Thoracic aorta (tissue), 2 donors: ENCODE results near the gene FGGY. TPM values are rescaled to one million over a fixed set of nuclear protein-coding genes. Genes with fewer than 3 reads are reported as not detected.
A peak's percentile ranks its signal among the peaks of the same experiment; 100 is the strongest.

ENCODE experiments used
- ATAC-seq: fragments of 150-250 bp; one replicate; pipeline ENCODE4 v1.8.0; 2017; ENCODE audit warnings: low read depth; ENCODE audit not compliant: insufficient number of reproducible peaks, low FRiP score
- DNase-seq: peaks from one replicate; pipeline ENCODE4 v3.0.0-alpha.2; 2020; ENCODE audit warnings: low spot score
- H3K27ac ChIP-seq, 2 donors: fragments of 200-600 bp; sonication (generic); 1 replicate in 1 of 2; 2 replicates in 1 of 2; pipeline ENCODE4 v1.5.1; 2016; ENCODE audit warnings: mild to moderate bottlenecking in 2 of 2, moderate library complexity in 2 of 2
- H3K27me3 ChIP-seq: fragments of 200-600 bp; sonication (generic); replicated peaks from 2 replicates; pipeline ENCODE4 v1.6.0; 2016; ENCODE audit warnings: mild to moderate bottlenecking; ENCODE audit not compliant: insufficient read depth
- H3K36me3 ChIP-seq: fragments of 200-600 bp; sonication (generic); one replicate; pipeline ENCODE4 v1.5.1; 2016
- H3K4me1 ChIP-seq, 2 donors: fragments of 200-600 bp; sonication (generic); 1 replicate in 1 of 2; 2 replicates in 1 of 2; pipeline versions ENCODE4 v1.5.1 to v1.6.0; 2016; ENCODE audit warnings: low read depth in 2 of 2, mild to moderate bottlenecking in 1 of 2; ENCODE audit not compliant: control insufficient read depth in 1 of 2
- H3K4me3 ChIP-seq: fragments of 200-600 bp; sonication (generic); 2 replicates; pipeline ENCODE4 v1.5.1; 2016; ENCODE audit warnings: mild to moderate bottlenecking
- H3K9me3 ChIP-seq: fragments of 200-600 bp; sonication (generic); 2 replicates; pipeline ENCODE4 v1.5.1; 2016
- total RNA-seq, 2 donors: library from RNA; depleted of rRNA; stranded (reverse); fragments of >200 nt; gene quantifications; one replicate each; pipeline versions ENCODE4 v1.1.0 to v1.2.3, GENCODE V29; 2016
- TF ChIP-seq, protein P1 (sequence below): fragments of 200-600 bp; sonication (generic); IDR thresholded peaks from one replicate; pipeline ENCODE4 v1.5.1; 2019; ENCODE audit warnings: antibody characterized with exemption

FGGY gene
- total RNA-seq, 2 donors from 2014 or later: 6.5 to 9.9 TPM

- no peak for DNase-seq
- no peaks in the 10 kb centered on the region for H3K27me3 ChIP-seq
- H3K36me3 ChIP-seq: no peaks in the 10 kb centered on the region
- peaks cover 0 to 12% of the 10 kb centered on the region in 2 donors for H3K4me1 ChIP-seq
- H3K9me3 ChIP-seq: no peaks in the 10 kb centered on the region
- TF ChIP-seq, protein P1, sequence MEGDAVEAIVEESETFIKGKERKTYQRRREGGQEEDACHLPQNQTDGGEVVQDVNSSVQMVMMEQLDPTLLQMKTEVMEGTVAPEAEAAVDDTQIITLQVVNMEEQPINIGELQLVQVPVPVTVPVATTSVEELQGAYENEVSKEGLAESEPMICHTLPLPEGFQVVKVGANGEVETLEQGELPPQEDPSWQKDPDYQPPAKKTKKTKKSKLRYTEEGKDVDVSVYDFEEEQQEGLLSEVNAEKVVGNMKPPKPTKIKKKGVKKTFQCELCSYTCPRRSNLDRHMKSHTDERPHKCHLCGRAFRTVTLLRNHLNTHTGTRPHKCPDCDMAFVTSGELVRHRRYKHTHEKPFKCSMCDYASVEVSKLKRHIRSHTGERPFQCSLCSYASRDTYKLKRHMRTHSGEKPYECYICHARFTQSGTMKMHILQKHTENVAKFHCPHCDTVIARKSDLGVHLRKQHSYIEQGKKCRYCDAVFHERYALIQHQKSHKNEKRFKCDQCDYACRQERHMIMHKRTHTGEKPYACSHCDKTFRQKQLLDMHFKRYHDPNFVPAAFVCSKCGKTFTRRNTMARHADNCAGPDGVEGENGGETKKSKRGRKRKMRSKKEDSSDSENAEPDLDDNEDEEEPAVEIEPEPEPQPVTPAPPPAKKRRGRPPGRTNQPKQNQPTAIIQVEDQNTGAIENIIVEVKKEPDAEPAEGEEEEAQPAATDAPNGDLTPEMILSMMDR: no peak
- no peak overlapping the region for H3K27ac ChIP-seq
- no peak for ATAC-seq
- no peak overlapping the region for H3K4me3 ChIP-seq
These were observed 297.2 kb downstream of the FGGY start for GRCh38 chr1:59593798-59594790.

- peaks cover 0 to 12% of the 10 kb centered on the region in 2 donors for H3K4me1 ChIP-seq
- ATAC-seq: no peak
These were observed 298.9 kb downstream of the FGGY start for GRCh38 chr1:59595774-59596173.

GRCh38 chr1:59596432-59596831 is 299.5 kb downstream of the FGGY start:
- no peaks in the 10 kb centered on the region for H3K9me3 ChIP-seq
- ATAC-seq (no peak), DNase-seq (no peak)
- H3K27ac ChIP-seq: peak overlapping the region in 1 of 2 donors; percentile 28
- H3K36me3 ChIP-seq: no peaks in the 10 kb centered on the region
- TF ChIP-seq, protein P1: no peak
- H3K27me3 ChIP-seq: no peaks in the 10 kb centered on the region
- no peak overlapping the region for H3K4me3 ChIP-seq
- peaks cover 0 to 12% of the 10 kb centered on the region in 2 donors for H3K4me1 ChIP-seq

More at GRCh38 chr1:59595774-59596173, 298.9 kb downstream of the FGGY start:
- no peaks in the 10 kb centered on the region for H3K36me3 ChIP-seq
- no peak for DNase-seq
- no peak overlapping the region for H3K4me3 ChIP-seq
- no peaks in the 10 kb centered on the region for H3K27me3 ChIP-seq
- TF ChIP-seq, protein P1: no peak
- H3K27ac ChIP-seq: no peak overlapping the region
- H3K9me3 ChIP-seq: no peaks in the 10 kb centered on the region

DNA sequence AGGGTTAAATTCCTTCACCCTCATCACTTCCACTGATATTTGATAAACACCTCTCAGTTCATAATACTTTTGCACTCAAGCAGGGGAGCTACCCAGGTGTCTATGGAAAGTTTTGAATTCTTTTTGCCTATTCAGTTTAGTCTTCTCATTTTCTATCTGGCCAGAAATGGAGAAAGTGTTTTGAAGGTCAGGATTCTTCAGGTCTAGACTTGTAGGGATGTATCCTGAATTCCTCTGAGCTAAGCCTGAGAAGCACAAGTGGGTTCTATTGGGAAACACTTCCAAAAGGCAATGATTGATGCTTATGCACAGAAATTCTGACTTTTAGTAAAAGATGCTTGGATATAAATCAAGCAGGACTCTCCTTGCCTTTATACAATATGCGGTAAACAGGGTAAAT is 300.1 kb downstream of the FGGY start:
- Histone ChIP-seq H3K4me3 (no peak overlapping the region), H3K27me3 (no peaks in the 10 kb centered on the region), H3K36me3 (no peaks in the 10 kb centered on the region), H3K9me3 (no peaks in the 10 kb centered on the region), H3K27ac (peak overlapping the region in 1 of 2 donors; percentile 28), H3K4me1 (peaks cover 0 to 12% of the 10 kb centered on the region in 2 donors)
- TF ChIP-seq, protein P1: no peak
- DNase-seq (no peak), ATAC-seq (no peak)

GRCh38 chr1:59597420-59598119 is 300.7 kb downstream of the FGGY start:
- no peak overlapping the region for H3K27ac ChIP-seq
- DNase-seq (no peak), ATAC-seq (no peak)
- H3K36me3 ChIP-seq: no peaks in the 10 kb centered on the region
- H3K27me3 ChIP-seq: no peaks in the 10 kb centered on the region
- TF ChIP-seq, protein P1: no peak
- peaks cover 0 to 12% of the 10 kb centered on the region in 2 donors for H3K4me1 ChIP-seq
- no peak overlapping the region for H3K4me3 ChIP-seq
- H3K9me3 ChIP-seq: no peaks in the 10 kb centered on the region
